Testis (tissue), 3 donors: ENCODE results near the gene MYO7A. TPM values are rescaled to one million over a fixed set of nuclear protein-coding genes. Genes with fewer than 3 reads are reported as not detected.

Experiments used
- DNase-seq: peaks from one replicate; pipeline ENCODE4 v3.0.0-alpha.2; 2019
- H3K27ac ChIP-seq, 2 donors: fragments of 200-600 bp; sonication (generic); one replicate each; pipeline ENCODE4 v1.5.1; 2019
- H3K27me3 ChIP-seq: fragments of 200-600 bp; sonication (generic); one replicate; pipeline ENCODE4 v1.5.1; 2019
- H3K36me3 ChIP-seq: fragments of 200-600 bp; sonication (generic); one replicate; pipeline ENCODE4 v1.5.1; 2017; ENCODE audit warnings: low read depth; ENCODE audit errors: missing control alignments
- H3K4me1 ChIP-seq: fragments of 200-600 bp; sonication (generic); one replicate; pipeline ENCODE4 v1.5.1; 2019
- H3K4me3 ChIP-seq, 2 donors: fragments of 200-600 bp; sonication (generic); one replicate each; pipeline ENCODE4 v1.5.1; 2017 to 2019
- H3K9me3 ChIP-seq: fragments of 200-600 bp; sonication (generic); one replicate; pipeline ENCODE4 v1.5.1; 2017
- CTCF ChIP-seq, 3 experiments: fragments of 450-650 bp in 2 of 3; fragments of 200-600 bp in 1 of 3; sonication (generic) in 1 of 3; IDR thresholded peaks; one replicate each; pipeline ENCODE4 v1.5.1; 2016 to 2019; ENCODE audit warnings: antibody characterized with exemption in 3 of 3, mild to moderate bottlenecking in 2 of 3, moderate library complexity in 1 of 3
- POLR2A ChIP-seq: fragments of 450-650 bp; IDR thresholded peaks from one replicate; pipeline ENCODE4 v1.6.1; 2017; ENCODE audit warnings: antibody characterized with exemption, mild to moderate bottlenecking, moderate library complexity
- WGBS, 2 donors: methylation state at CpG; one replicate each; pipeline ENCODE4 v1.1.5; 2018; 5-methylcytosine and 5-hydroxymethylcytosine counted together
- intact Hi-C: fragments of 100-400 bp; cut with DNase I; formaldehyde crosslinking; loops from one replicate; pipeline ENCODE4 v1.15.1; 2023; ENCODE audit warnings: low total_unique reads
- polyA plus RNA-seq: library from polyadenylated mRNA; stranded (reverse); fragments of 350-450 nt; fragmentation: Illumina TruSeq; extraction: RNeasy Lipid Tissue Mini Kit (QIAGEN cat#74804); gene quantifications from one replicate; pipeline ENCODE4 v1.2.3, GENCODE V29; 2014; ENCODE audit warnings: low read depth, low replicate concordance; ENCODE audit not compliant: insufficient read depth
- total RNA-seq, 2 donors: library from RNA; depleted of rRNA; stranded (reverse); fragments of >200 nt; gene quantifications; one replicate each; pipeline ENCODE4 v1.2.3, GENCODE V29; 2016

Gene MYO7A
- total and polyA plus RNA-seq, 3 donors from 2014 or later: 40.1 to 239 (median 161) TPM

GRCh38 chr11:77181226-77181625 lies 53.2 kb downstream of the MYO7A start:
- no peak for DNase-seq
- Histone ChIP-seq H3K27me3 (no peaks in the 10 kb centered on the region), H3K36me3 (no peaks in the 10 kb centered on the region), H3K9me3 (no peaks in the 10 kb centered on the region), H3K4me3 (no peak overlapping the region), H3K27ac (no peak overlapping the region), H3K4me1 (no peaks in the 10 kb centered on the region)
- TF ChIP-seq CTCF (IDR thresholded peaks at IDR 0.05) (no peak), POLR2A (no peak)
- intact Hi-C loops: loop anchor here (5.0 kb wide), 1 partner anchor 54 kb away; the partner anchor contains the start of gene MYO7A
- WGBS, 2 donors: 94 to 100% methylated on average over 2 to 11 of the region's 11 CpGs

GRCh38 chr11:77181799-77182541 lies 53.9 kb downstream of the MYO7A start:
- Histone ChIP-seq H3K4me1 (no peaks in the 10 kb centered on the region), H3K4me3 (no peak overlapping the region), H3K27me3 (no peaks in the 10 kb centered on the region), H3K9me3 (no peaks in the 10 kb centered on the region), H3K36me3 (no peaks in the 10 kb centered on the region), H3K27ac (no peak overlapping the region)
- no peak for DNase-seq
- TF ChIP-seq POLR2A (no peak), CTCF (IDR thresholded peaks at IDR 0.05) (no peak)
- intact Hi-C loops: loop anchor here (5.0 kb wide), 1 partner anchor 55 kb away; the partner anchor contains the start of gene MYO7A
- 85 to 89% methylated on average over 6 to 22 of the region's 22 CpGs for WGBS, 2 donors

GRCh38 chr11:77182542-77183430 lies 54.7 kb downstream of the MYO7A start:
- intact Hi-C loops: loop anchor here (5.0 kb wide), 1 partner anchor 55 kb away; the partner anchor contains the start of gene MYO7A

GRCh38 chr11:77183431-77183984 lies 55.5 kb downstream of the MYO7A start:
- H3K4me1 ChIP-seq: no peaks in the 10 kb centered on the region
- intact Hi-C loops: loop anchor here (5.0 kb wide), 1 partner anchor 56 kb away; the partner anchor contains the start of gene MYO7A
- TF ChIP-seq CTCF (IDR thresholded peaks at IDR 0.05): no peak
- no peaks in the 10 kb centered on the region for H3K27me3 ChIP-seq
- no peaks in the 10 kb centered on the region for H3K36me3 ChIP-seq
- H3K9me3 ChIP-seq: no peaks in the 10 kb centered on the region
- H3K4me3 ChIP-seq: no peak overlapping the region
- WGBS, 2 donors: 94 to 98% methylated on average over 4 of the region's 4 CpGs
- no peak for DNase-seq
- H3K27ac ChIP-seq: no peak overlapping the region

More at GRCh38 chr11:77182542-77183430, 54.7 kb downstream of the MYO7A start:
- Histone ChIP-seq H3K4me1 (no peaks in the 10 kb centered on the region), H3K36me3 (no peaks in the 10 kb centered on the region), H3K27ac (no peak overlapping the region), H3K9me3 (no peaks in the 10 kb centered on the region), H3K4me3 (no peak overlapping the region), H3K27me3 (no peaks in the 10 kb centered on the region)
- no peak for TF ChIP-seq POLR2A
- no peak for TF ChIP-seq CTCF (IDR thresholded peaks at IDR 0.05)
- no peak for DNase-seq
- 88 to 93% methylated on average over 20 to 21 of the region's 21 CpGs for WGBS, 2 donors
